Left lung (tissue), 10 donors: ENCODE results near the gene JARID2. TPM values are rescaled to one million over a fixed set of nuclear protein-coding genes. Genes with fewer than 3 reads are reported as not detected.

ENCODE experiments used
- ATAC-seq: fragments of 200-7000 bp; cut with Tn5 transposase; one replicate; pipeline ENCODE4 v1.9.1; 2020; ENCODE audit warnings: moderate library complexity
- DNase-seq, 4 donors: peaks; one replicate each; pipeline ENCODE4 v3.0.0-alpha.2; 2013 to 2020
- H3K27ac ChIP-seq, 2 donors: fragments of 200-600 bp; sonication (generic) in 1 of 2; one replicate each; pipeline versions ENCODE4 v1.5.0 to v1.8.0; 2020 to 2021
- H3K27me3 ChIP-seq, 2 donors: fragments of 200-600 bp; sonication (generic) in 1 of 2; one replicate each; pipeline versions ENCODE4 v1.5.0 to v1.8.0; 2020 to 2021
- H3K36me3 ChIP-seq, 2 donors: fragments of 200-600 bp; sonication (generic) in 1 of 2; one replicate each; pipeline versions ENCODE4 v1.5.0 to v1.8.0; 2020 to 2021
- H3K4me1 ChIP-seq, 2 donors: fragments of 200-600 bp; one replicate each; pipeline ENCODE4 v1.8.0; 2021
- H3K4me3 ChIP-seq, 2 donors: fragments of 200-600 bp; sonication (generic) in 1 of 2; one replicate each; pipeline versions ENCODE4 v1.5.0 to v1.8.0; 2020 to 2021; ENCODE audit warnings: mild to moderate bottlenecking in 1 of 2
- H3K9me3 ChIP-seq, 2 donors: fragments of 200-600 bp; sonication (generic) in 1 of 2; one replicate each; pipeline versions ENCODE4 v1.5.0 to v1.8.0; 2020 to 2021
- CTCF ChIP-seq, 2 donors: fragments of 200-600 bp; sonication (generic) in 1 of 2; IDR thresholded peaks; one replicate each; pipeline versions ENCODE4 v1.5.0 to v1.8.0; 2021; ENCODE audit warnings: antibody characterized with exemption in 2 of 2
- intact Hi-C, 2 donors: fragments of 100-400 bp; cut with DNase I; formaldehyde crosslinking; loops; one replicate each; pipeline versions ENCODE4 v1.11.2 to v1.14.2; 2022
- polyA plus RNA-seq, 6 donors: library from polyadenylated mRNA; unstranded; fragments of 120-200 nt; gene quantifications; one replicate each; pipeline ENCODE4 v1.2.1, GENCODE V29; 2013; ENCODE audit not compliant: insufficient read length in 6 of 6
- total RNA-seq, 2 donors: library from RNA; stranded (reverse); fragmentation: NEBNext Ultra II Directional; extraction: Animal tissue kit (Norgen Biotek cat#: 25700); gene quantifications; one replicate each; pipeline ENCODE4 v1.2.1, GENCODE V29; 2021
- donor health status: DM: no; HTN: yes; CAD: no.
- donor health status: DM: no; HTN: no; CAD: no.

The JARID2 gene
- total and polyA plus RNA-seq, 8 donors: 10.2 to 19.4 (median 17.8) TPM

DNA sequence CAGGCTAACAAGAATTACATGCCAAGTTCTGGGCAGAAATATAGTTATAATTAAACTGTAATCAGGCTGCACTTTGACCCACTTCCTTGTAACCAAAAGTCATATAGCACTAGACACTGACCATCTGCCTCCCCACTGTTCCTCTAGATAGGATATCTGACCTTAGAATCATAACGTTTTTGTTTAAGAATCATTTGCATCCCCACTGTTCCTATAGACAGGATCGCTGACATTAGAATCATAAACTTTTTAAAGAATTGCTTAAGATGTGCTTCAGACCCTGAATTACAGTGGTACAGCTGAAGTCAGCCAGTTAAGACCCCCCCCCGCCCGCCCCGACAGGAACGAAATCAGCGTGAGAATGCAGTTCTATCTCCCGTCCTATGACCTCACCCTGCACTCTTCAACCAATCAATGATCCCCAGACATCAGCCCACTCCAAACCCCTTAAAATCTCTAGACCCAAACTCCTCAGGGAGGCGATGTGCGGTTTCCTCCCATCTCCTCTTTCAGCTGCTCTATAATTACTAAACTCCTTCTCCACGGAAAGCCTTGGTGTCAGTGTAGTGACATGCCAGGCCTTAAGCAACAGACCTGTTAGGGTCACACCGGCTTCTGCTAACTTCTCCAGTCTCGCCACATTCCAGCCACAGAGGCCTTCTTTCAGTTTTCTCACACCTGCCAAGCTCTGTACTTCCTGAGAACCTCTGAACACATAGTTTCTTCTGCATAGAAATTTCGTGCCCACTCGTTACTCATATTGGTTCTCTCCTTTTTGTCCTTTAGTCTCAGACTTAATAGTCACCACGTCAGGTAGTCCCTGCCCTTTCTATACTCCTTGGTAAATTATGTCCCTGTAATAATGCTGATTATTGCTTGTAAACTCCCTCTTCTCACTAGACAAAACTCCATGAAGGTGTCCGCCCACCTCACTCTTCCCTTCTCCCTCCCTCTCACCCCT is 323.4 kb downstream of the JARID2 start:
- intact Hi-C loops: no loop called here
- Histone ChIP-seq H3K27ac (no peak overlapping the region), H3K27me3 (no peaks in the 10 kb centered on the region), H3K4me3 (no peak overlapping the region), H3K36me3 (no peaks in the 10 kb centered on the region), H3K4me1 (no peaks in the 10 kb centered on the region), H3K9me3 (no peaks in the 10 kb centered on the region)
- ATAC-seq (no peak), DNase-seq (no peak)
- TF ChIP-seq CTCF (IDR thresholded peaks at IDR 0.05): no peak

DNA sequence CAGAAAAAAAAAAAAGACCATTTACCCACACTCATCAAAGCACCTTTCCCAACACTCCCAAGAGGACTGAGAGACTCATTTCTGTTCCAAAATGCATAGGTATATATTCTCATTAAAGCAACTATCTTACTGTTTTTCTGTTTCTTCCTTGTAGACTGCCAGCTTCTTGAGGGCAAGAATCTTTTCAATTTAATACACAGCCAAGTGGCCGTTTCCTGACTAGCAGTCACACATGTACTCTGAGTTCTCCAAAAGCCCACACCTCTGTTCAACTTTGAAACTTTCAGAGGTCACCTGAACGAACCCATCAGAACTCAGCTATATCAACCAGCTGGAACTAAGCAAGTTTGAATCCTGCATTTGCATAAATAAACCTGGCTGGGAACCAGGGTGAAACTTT is 324.3 kb downstream of the JARID2 start:
- no peak for TF ChIP-seq CTCF (IDR thresholded peaks at IDR 0.05)
- Histone ChIP-seq H3K9me3 (no peaks in the 10 kb centered on the region), H3K27me3 (no peaks in the 10 kb centered on the region), H3K36me3 (no peaks in the 10 kb centered on the region), H3K4me3 (no peak overlapping the region), H3K27ac (no peak overlapping the region), H3K4me1 (no peaks in the 10 kb centered on the region)
- ATAC-seq: no peak
- no peak for DNase-seq
- intact Hi-C loops: no loop called here
